ENCODE measurements around the gene PDCD1.
"Not testable (repeated sequence)": the region's sequence is repeated elsewhere in the genome, so short reads cannot be mapped to it uniquely, and the experiment has no call there.

PDCD1 gene

DNA sequence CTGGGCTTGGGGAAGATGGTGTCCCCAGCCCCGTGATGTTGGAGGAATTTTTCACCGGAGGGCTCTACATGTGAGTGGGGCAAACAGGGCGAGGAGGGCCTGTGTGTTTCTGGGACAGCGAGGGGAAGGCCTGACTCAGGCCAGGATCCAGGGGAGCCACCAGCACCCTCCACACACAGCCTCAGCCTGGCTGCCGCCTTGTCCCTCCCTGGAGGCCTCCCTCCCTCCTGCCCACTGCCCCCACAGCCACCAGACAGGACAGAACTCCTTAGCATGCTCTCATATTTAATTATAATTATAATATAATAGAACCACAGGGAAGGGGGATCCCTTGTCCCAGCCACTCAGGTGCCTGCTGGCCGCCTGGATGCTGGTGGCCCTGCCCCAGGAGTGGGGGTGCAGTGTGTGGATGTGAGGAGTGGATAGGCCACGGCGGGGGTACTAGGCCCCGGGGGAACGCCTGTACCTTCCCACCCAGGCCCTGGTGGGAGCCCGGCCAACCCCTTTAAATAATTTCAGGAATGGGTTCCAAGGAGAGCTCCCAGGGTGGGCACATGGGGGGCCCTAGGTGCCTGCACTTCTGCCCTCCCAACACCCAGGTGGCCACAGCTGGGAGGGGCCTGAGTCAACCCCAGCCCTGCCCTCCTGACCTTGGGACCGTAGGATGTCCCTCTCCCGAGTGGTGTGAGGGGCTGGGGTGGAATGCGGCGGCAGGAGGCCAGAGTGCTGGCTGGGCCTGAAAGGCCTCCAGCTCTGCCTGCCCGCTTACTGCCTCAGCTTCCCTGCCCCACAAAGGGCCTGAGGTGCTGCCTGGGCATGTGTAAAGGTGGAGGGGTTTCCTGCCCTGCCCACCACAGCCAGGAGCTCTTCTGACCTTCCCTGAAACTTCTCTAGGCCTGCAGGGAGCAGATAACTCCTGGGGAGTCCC lies 8.8 kb downstream of the PDCD1 start:
- DNase-seq: no peak

DNA sequence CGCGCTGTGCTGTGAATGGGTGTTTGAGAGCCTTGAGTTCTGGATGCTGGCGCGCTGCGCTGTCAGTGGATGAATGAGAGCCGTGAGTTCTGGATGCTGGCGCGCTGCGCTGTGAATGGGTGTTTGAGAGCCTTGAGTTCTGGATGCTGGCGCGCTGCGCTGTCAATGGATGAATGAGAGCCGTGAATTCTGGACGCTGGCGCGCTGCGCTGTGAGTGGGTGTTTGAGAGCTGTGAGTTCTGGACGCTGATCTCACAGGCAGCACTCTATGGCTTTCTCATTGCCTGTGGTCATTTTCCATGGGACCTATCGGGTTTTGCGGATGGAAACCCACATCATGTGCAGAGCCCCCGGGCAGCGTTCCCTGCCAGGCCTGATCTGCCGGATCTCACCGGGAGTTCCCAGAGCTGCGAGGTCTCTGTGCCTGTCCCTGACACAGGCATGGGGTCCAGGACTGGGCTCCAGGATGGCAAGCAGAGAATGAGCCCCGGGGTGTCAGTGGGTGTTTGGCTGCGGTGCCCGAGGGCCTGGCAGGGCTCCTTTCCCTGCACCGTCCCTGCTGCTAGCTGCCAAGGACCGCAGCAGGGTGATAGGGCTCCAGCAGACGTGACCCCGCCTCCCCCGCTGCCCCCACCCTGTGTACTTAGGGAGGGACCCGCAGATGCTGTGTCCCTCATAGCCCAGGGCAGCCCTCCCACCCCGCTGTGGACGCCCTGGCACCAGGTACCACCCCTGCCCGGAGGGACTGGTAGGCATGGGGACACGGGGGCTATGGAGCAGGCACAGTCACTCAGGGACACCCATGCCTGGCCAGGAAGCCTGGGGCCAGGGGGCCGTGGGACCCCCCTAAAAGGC lies 9.7 kb downstream of the PDCD1 start:
- no peak for DNase-seq

DNA sequence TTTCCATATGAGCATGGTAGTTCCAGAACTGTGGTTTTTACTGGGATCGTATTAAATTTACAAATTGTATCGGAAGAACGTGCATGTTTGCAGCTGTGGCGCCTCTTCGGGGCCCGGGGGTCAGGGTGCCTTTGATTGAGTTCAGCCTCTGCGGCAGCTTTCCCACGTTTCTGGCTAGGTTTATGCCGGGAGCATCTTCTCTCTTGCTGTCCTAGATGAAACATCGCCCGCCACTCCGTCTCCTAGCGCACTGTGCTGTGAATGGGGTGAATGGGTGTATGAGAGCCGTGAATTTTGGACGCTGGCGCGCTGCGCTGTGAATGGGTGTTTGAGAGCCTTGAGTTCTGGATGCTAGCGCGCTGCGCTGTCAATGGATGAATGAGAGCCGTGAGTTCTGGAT lies 12.3 kb downstream of the PDCD1 start:
- no peak for DNase-seq

DNA sequence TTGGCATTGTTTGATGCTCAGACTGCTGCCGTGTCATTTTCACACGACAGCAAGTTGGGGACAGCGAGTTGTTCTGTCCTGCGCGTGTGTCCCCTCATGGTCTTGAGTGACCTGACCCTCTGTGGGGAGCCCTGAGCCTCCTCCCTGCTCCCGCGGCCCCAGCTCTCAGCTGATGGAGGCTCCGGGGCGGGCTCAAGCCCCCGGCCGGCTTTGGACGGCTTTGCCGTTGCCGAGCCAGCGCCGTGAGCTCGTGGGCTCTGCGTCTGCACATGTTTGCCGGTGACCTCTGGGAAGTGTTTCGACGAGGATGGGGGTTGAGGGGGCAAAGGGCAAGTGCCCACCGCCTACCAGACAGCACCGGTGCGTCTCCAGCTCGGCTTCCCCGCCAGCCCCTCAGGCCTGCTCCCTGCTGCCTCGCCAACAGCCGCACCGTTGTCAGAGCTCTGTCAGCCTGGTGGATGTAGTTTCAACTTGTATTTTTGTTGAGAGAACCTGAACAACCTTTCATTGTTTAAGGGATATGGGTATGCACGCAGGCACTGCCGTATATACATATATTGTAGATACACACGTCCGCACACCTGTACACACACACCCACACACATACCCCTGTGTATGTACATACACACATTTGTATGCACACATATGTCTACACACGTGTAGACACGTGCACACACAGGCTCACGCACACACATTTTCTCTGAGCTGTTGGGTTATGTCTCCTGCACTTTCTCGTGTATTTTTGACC lies 13.7 kb downstream of the PDCD1 start:
- DNase-seq: no peak

DNA sequence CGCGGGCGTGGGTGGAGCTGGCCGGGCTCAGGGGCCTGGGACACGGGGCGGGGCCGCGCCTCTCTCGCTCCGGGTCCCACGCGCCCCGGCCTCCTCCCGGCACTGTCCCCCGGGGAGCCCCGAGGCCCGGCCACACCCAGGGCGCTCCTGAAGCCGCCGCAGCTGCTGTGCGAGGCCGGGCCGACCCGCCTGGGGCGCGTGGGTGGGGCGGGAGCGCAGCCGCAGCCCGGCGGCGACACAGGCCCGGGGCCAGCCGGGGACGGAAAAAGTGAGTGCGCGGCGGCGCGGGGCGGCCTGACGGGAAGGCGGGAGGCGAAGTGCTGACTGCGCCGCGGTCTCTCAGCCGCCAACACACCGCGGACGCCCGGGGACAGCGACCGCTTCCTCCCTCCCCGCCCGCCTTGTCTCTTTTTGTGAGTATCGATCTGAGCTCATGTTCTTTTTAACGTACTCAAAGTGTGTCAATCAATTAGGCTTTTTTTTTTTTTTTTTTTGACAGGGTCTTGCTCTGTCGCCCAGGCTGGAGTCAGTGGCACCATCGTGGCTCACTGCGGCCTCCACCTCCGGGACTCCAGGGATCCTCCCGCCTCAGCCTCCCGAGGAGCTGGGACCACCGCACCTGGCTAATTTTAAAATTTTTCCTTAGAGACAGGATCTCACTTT lies 14.5 kb downstream of the PDCD1 start:
- peak; percentile 75 for DNase-seq

DNA sequence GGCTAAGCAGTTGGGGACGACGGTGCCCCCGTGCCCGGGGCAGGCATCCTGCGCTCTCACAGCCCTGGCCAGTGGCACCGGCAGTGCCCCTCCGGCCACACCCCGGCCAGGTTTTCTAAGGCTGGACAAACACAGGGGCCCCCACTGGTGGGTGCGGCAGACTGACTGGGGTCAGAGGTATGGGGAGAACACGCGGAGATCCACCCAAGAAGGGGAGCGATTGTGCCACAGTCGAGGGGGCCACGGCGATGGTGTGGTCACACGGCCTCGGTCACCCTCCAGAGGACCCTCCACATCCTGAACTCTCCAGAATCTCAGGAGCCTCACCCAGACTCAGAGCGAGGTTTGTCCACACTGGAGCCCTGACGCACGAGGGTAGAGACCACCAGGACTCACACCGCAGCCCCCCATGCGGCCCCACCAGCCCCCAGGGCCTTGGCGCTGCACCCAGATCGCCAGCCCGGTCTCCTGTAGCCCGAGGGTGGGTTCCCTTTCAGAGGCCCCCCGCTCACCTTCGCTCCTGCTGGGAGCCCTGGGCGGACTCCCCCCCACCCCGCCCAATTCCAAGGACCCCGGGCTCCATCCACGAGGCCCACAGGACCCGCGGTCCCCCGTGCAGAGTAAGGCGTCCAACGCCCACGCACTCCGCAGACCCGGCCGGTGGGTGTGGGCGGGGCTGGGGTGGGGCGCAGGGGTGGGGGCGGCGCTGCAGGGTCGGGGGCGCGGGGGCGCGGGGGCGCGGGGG lies 15.2 kb downstream of the PDCD1 start:
- DNase-seq: no peak

DNA sequence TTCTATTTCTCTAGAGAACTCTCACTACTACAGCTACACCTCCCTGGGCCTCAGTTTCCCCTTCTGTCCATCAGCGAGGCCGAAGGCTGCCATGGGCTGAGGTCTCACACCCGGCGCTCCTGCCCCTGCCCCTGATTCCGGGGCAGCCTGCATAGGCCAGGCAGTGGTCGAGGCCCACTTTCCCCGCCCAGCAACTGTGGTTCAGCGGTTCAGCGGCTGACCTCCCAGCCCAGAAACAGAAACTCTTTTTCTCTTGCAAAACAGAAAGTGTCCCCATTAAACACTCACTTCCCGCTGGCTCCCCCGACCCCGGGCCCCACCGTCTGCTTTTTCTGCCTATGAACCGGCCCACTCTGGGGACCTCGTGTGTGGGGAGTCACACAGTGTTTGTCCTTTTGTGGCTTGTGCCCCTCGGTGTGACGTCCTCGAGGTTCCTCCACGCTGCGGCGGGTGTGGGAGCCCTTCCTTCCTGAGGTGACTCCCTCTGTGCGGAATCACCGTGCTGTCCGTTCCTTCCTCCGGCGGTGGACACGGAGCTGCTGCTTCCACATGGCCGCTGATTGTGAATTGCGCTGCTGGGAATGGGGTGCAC lies 16.0 kb downstream of the PDCD1 start:
- peak; percentile 50 for DNase-seq

DNA sequence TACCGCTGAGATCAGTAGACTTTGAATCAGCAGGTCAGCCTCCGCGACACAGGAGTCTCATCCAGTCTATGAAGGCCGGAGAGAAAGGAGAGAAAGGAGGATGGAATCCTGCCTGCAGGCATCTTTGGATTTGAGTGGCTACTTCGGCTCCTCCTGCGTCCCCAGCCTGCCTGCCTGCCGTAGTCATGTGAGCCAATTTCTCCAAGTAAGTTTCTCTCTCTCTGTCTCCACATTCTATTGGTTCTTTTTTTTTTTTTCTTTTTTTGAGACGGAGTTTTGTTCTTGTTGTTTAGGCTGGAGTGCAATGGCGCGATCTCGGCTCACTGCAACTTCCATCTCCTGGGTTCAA lies 16.7 kb downstream of the PDCD1 start:
- DNase-seq: no peak

DNA sequence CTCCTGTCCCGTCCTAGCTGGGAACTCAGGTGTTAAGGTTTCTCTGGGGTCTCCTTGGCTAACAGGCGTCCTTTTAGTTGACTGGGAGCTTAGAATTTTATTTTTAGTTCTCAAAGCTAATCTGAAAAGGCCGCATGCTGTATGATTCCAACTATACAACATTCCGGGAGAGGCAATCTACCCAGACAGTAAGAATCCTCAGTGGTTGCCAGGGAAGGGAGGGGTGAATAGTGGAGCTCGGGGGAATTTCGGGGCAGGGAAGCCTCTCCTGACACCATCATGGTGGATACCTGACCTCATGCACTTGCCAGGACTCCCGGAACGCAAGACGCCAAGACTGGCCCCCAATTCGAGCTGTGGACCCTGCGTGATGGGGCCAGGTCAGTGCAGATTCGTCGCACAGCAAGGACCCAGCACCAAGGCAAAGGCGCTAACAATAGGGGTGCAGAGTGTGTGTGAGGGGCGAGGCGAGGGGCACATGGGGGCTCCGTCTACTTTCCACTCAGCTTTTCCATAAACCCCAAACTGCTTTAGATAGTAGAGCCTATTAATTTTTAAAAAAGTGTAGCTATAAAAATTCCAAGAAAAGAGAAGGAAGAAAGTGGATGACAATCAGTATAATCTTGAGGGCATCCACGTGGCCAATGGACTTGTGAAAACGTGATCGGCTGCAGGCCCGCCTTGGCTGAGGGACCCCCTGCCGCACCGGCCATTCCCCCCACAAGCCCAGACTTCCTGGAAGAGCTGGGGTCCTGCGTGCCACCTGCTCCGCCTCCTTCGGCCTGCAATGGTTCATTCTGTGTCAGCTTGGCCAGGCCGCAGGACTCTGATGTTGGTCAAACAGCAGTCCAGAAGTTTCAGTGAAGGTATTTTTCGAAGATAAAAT lies 17.3 kb downstream of the PDCD1 start:
- no peak for DNase-seq

DNA sequence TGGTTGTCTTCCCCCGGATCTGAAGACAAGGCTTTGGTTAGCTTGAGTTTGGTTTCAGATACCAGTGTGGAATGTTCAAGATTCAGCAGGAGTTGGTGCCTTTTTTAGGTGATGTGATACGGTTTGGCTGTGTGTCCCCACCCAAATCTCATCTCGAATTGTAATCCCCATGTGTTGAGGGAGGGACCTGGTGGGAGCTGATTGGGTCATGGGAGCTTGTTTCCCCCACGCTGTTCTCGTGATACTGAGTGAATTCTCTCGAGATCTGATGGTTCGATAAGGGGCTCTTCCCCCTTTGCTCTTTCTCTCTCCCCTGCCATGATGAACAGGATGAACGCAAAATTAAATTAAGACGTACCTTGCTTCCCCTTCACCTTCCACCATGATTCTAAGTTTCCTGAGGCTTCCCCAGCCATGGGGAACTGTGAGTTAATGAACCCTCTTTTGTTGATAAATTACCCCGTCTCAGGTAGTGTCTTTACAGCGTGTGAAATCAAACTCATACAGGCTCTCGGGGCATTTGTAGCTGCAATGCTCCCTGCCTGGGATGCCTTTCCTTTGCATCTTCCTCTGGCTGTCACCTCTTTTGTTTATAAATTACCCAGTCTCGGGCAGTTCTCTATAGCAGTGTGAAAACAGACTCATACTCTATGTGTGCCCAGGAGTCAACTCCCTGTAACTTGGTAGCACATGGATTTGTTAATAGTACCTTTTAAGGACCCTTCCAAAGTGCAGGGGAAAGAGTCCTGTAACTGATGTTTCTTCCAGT lies 21.3 kb downstream of the PDCD1 start:
- DNase-seq: no peak

DNA sequence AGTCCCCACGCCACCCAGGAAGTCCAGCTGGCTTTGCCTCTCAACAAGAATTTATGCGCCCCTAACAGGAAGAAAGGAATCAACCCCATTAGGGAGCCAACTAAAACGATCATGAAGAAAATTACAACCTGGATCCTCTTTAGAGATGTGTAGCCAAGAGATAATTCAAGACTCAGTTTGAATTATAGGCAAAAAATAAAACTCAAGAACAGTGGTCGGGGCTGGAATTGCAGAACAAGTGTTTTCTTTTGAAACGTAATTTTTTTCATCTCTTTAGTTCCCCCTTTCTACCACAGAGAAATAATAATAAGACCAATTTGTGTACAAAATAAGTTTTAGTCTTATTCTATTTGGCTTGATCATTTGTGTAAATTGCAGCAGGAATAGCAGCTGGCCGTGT lies 22.4 kb downstream of the PDCD1 start:
- DNase-seq: no peak

DNA sequence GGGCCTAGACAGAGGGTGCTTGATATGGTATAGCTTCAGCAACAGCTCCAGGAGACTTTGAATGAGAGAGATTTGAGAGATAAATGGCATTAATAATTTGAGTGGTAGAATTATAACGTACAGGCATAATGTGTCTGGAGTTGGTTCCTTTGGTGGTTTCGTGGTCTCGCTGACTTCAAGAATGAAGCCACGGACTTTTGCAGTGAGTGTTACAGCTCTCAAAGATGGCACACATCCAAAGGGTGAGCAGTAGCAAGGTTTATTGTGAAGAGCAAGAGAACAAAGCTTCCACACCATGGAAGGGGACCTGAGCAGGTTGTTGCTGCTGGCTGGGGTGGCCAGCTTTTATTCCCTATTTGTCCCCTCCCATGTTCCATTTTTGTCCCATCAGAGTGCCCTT lies 23.1 kb downstream of the PDCD1 start:
- no peak for DNase-seq

DNA sequence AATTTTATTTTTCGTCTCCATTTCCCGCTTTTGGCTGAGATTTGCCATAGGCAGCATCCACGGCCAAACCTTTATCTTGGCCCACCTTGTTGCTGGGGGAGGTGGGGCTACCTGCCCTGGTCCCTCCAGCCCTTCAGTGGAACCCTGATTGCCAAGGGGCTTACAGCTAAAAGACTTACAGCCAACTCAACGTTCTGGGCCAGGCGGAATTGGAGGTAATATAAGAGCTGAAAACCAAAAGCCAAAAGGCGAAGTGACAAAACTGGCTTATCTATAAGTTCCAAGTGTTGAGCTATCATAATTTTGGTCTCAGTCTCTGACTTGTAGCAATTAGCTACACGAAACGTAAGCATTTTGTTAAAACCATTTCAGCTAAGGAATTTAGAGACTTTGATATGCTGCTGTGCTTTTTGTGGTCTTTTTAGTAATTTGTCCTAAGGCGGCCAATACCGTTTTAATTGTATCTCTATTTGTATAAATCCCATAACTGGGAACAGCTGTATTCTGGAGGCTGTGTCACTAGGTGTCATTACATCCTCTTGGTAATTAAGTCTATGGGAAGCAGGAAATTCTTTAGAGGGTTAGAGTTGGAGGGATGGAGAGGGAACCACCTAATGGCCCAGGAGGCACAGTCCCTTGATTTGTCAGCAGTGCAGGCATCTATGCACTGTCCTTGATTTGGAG lies 24.0 kb downstream of the PDCD1 start:
- peak; percentile 19 for DNase-seq

DNA sequence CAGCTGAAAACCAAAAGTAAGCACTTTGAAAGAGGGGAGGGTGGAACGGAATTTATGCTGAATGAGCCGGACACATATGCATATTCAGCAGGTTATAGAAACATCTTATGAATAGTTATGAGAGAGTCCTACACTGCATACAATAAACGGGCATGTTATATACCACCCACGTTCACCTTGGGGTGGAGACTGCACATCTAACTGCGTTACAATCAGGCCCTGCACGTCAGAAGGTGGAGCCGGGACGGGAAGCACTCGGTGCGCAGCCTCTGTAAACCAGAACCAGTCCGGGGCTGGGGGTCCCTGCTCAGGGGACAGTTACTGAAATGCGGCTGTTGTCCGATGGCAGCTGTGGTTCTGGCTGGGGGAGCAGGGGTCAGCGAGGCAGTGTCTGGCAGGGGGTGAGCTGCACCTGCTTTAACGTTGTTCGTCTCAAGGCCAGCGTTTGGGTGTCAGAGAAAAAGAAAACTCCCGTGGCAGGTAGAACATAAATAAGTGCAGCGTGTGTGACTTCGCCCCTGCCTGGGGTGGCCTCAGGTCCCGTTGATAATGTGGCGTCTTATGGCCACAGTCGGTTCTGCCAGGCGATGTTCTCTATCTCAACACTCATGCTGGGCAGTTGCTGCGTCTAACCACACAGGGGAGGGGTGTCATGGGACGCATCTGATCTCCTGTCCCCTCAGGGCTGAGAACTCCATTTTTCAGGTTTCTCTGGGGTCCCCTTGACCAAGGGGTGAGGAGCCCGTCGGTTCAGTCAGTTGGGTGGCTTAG lies 24.8 kb downstream of the PDCD1 start:
- not testable (repeated sequence) for DNase-seq

DNA sequence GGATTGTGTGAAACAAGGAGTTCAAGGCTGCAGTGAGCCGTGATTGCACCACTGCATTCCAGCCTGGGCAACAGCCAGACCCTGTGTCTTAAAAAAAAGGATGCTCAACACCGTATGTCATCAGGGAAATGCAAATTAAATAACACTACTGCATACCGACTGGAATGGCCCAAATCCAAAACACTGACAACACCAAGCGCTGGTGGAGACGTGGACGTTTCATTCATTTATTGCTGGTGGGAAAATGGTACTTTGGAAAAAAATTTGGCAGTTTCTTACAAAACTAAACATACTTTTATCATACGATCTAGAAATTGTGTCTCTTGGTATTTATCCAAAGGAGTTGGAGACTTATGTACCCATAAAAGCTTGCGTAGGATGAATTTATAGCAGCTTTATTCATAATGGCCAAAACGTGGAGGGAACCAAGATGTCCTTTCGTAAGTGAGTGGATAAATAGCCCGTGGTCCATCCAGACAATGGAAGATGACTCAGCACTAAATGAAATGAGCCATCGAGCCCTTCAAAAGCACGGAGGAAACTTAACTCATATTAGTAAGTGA lies 25.5 kb downstream of the PDCD1 start:
- no peak for DNase-seq

DNA sequence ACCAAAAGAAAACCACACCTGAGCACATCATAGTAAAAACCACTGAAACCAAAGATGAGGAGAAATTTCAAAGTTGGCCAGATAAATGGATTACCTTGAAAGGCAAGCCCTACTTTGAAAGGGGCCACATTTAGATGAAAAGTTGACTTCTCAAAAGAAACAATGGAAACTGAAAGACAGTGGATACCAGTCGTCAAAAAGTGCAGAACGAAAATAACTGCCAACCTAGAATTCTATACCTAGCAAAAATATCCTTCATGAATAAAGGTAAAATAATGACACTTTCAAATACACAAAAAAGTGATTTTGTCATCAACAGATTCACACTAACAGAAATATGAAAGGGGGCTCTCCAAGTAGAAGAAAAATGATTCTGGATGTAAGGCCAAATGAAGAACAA lies 31.3 kb downstream of the PDCD1 start:
- no peak for DNase-seq

DNA sequence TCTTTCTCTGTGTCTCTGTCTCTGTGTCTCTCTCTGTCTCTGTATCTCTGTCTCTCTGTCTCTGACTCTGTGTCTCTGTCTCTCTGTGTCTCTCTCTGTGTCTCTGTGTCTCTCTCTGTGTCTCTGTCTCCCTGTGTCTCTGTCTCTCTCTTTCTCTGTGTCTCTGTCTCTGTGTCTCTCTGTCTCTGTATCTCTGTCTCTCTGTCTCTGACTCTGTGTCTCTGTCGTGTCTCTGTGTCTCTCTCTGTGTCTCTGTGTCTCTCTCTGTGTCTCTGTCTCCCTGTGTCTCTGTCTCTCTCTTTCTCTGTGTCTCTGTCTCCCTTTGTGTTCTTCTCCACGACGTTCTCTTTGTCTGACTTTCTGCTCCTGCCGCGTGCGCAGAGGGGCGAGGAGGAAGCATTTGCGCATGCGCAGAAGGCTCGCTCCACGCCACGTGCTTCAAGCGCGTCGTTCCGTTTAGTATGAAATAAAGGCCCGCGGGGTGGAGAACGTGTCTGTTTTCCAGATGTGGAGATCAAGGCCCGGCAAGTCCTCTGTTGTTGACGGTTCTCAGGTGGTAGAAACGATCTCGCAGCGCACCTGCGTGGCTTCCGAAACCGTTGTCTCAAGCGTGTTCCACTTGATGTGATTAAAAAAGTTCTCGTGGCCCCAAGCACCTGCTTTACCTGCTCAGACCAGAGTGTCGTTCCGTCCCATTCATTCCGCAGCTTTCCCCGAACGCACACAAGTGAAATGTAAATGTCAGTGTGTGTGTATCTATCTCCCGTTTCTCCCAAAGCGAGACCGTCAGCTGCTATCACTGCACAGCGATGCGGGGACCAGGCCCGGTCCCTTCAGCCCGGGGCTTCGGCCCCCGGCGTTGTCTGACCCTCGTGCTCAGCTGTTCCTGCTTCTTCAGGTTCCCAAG lies 34.9 kb downstream of the PDCD1 start:
- DNase-seq: not testable (repeated sequence)
